Rectal smooth muscle tissue (tissue), 1 donor: ENCODE data around the gene TPD52L2.

ENCODE experiments used
- H3K27ac ChIP-seq: one replicate; pipeline ENCODE4 v1.7.0; 2013; ENCODE audit warnings: low read depth, low read length, inconsistent platforms
- H3K27me3 ChIP-seq: one replicate; pipeline ENCODE4 v1.7.0; 2013; ENCODE audit warnings: low read length; ENCODE audit not compliant: control insufficient read depth, insufficient read depth
- H3K36me3 ChIP-seq: one replicate; pipeline ENCODE4 v1.7.0; 2013; ENCODE audit warnings: low read length; ENCODE audit not compliant: control insufficient read depth, insufficient read depth
- H3K4me1 ChIP-seq: one replicate; pipeline ENCODE4 v1.7.0; 2013; ENCODE audit warnings: low read length; ENCODE audit not compliant: control insufficient read depth, insufficient read depth
- H3K4me3 ChIP-seq: one replicate; pipeline ENCODE4 v1.7.0; 2013; ENCODE audit warnings: low read length
- H3K9ac ChIP-seq: one replicate; pipeline ENCODE4 v1.7.0; 2013; ENCODE audit warnings: low read length

TPD52L2 gene

GRCh38 chr20:63829945-63830835, 34.9 kb upstream of the TPD52L2 start:
- H3K36me3 ChIP-seq, result no peaks in the 10 kb centered on the region
- peaks cover 14% of the 10 kb centered on the region for H3K27me3 ChIP-seq
- no peaks in the 10 kb centered on the region for H3K4me1 ChIP-seq
- H3K4me3 ChIP-seq, result peak overlapping the region; percentile 57
- H3K27ac ChIP-seq, result no peak overlapping the region
- no peak overlapping the region for H3K9ac ChIP-seq

DNA sequence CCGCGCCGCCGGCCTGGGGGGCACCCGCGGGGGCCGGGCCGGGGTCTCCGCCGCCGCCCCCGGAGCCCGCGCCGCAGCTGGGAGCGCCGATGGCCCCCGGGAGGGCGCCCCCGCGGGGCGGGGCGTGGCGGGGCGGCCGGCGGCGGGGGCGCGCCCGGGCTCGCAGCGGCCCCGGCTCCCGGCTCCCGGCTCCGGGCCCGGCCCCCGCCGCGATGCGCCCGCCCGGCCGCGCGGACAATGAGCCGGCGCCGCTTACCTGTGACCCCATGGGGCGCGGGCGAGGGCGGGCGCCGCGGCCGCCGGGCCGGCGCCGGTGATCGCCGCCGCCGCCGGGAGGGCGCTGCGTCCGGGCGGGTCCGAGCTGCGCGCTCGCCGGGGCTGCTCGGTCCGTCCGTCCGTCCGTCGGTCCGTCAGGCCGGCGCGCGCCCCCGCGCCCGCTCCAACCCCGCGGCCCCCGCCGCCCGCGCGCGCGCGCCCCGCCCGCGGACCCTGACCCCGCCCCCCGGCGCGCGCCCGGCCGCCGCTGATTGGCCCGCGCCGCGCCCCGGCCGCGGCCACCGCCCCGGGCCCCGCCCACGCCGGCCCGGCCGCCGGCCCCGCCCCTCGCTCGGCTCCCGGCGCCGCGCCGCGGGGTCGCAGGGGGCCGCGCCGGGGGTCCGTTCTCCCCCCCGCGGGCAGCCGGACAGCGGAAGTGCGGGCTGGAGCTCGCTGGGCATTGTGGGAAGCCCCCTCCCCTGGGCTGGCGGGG, 34.1 kb upstream of the TPD52L2 start, which contains the start of gene ZBTB46:
TSS of gene ZBTB46 (minus strand) at position 424 of the 748 bp plus-strand sequence. CDS start 40,507 bp downstream, outside the sequence.
- peak within 1 kb of the TSS; percentile 57 for H3K4me3 ChIP-seq
- no peaks in the 10 kb centered on the region for H3K36me3 ChIP-seq
- no peak within 1 kb of the TSS for H3K9ac ChIP-seq
- no peak within 1 kb of the TSS for H3K27ac ChIP-seq
- H3K27me3 ChIP-seq, result peaks cover 14% of the 10 kb centered on the region
- H3K4me1 ChIP-seq, result no peaks in the 10 kb centered on the region

- Histone ChIP-seq H3K4me1 (no peaks in the 10 kb centered on the region), H3K36me3 (no peaks in the 10 kb centered on the region), H3K27ac (no peak overlapping the region), H3K27me3 (peaks cover 13% of the 10 kb centered on the region), H3K4me3 (peak overlapping the region; percentile 57), H3K9ac (no peak overlapping the region)
Measured at GRCh38 chr20:63831646-63831992, 33.5 kb upstream of the TPD52L2 start.

GRCh38 chr20:63831993-63832686, 32.9 kb upstream of the TPD52L2 start:
- peak overlapping the region; percentile 57 for H3K4me3 ChIP-seq
- H3K9ac ChIP-seq, result no peak overlapping the region
- no peaks in the 10 kb centered on the region for H3K36me3 ChIP-seq
- H3K27ac ChIP-seq, result no peak overlapping the region
- no peaks in the 10 kb centered on the region for H3K4me1 ChIP-seq
- H3K27me3 ChIP-seq, result peaks cover 8% of the 10 kb centered on the region

DNA sequence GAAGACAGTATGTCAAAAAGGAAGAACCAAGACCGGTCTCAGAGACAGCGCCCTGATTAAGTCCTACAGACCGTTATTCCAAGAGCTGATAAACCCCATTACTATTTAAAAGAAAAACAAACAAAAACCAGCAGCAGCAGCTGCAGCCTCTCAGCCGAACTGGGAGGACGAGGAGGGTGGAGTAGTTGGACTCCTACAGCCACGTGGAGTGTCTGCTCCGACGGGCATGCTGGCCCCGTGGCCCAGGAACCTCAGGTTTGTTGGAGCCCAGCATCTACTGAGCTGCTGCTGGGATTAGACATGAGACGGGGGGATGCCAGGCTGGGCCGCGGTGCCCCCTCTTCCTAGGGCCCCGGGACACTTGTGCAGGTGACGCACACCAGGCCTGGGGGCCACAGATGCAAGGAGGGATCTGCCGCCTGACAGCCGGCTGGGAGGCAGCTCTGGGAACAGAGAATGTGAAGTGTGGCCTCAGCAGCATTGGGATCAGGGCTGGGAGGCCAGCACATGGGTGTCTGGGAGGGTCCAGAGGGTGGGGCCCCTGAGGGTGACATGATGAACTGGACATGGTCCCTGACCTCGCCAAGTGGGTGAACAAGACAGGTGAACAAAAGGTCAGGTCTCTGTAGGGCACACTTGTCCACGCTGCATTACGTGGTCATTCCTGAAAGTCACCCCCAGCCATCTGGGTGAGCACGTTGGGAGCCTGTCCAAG, 31.1 kb upstream of the TPD52L2 start:
- H3K4me1 ChIP-seq, result no peaks in the 10 kb centered on the region
- H3K4me3 ChIP-seq, result no peak overlapping the region
- no peak overlapping the region for H3K27ac ChIP-seq
- peaks cover 2% of the 10 kb centered on the region for H3K27me3 ChIP-seq
- no peaks in the 10 kb centered on the region for H3K36me3 ChIP-seq
- H3K9ac ChIP-seq, result no peak overlapping the region

DNA sequence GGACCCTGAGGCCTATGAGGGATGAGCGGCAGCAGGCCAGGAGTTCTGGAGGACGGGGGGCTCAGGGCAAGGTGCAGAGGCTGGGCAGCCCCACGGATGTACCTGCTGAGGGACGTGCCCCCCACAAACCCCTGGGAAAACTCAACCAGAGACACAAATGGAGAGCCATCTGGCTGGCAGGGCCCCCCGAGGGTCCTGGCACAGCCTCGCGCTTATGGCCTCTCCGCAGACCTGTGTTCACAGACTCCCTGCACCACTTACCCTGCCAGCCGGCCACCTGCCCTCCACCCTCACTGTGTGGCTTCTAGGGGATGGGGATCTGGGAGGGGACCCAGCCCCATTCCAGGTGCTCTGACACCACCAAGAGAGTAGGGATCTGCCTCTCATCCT, 30.6 kb upstream of the TPD52L2 start:
- Histone ChIP-seq H3K27me3 (no peaks in the 10 kb centered on the region), H3K4me3 (no peak overlapping the region), H3K9ac (no peak overlapping the region), H3K27ac (no peak overlapping the region), H3K4me1 (no peaks in the 10 kb centered on the region), H3K36me3 (no peaks in the 10 kb centered on the region)

DNA sequence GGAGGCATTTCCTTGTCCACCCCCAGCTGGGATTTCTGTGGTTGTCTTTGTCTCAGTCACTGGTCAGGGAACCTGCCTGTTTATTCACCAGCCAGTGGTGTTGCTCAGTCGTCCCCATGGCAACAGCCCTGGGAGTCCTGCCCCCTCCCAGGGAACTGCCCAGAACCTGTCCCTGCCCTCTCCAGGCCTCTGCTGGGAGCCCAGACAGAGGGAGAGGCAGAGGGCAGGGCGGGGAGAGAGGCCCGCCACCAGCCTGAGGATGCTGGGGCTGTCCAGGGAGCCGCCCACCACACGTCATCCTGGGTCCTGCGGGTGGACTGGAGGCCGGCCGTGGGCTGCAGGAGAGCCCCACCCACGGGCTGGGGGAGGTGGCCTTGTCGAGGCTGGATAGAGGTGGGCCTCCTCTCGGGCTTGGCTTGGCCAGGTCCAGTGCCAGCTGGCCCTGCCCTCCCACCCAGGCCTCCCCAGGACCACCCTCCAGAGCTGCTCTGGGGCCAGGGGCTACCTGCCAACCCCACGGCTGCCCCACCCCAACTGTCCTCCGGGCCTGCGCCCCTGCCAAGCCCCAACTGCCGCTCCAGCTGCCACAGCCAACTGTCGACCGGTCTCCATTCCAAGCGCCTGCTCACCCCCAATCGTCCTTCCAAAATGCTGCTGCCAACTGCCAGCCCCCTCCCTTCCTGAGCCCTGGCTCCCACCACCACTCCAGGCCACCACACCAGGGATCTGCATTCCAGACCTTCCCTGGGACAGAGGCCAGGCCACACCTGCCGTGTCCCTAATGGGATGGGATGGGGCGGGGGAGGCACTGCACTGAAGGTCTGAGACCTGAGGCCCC, 29.8 kb upstream of the TPD52L2 start:
- Histone ChIP-seq H3K4me1 (no peaks in the 10 kb centered on the region), H3K9ac (no peak overlapping the region), H3K27me3 (no peaks in the 10 kb centered on the region), H3K27ac (peak overlapping the region; percentile 14), H3K36me3 (no peaks in the 10 kb centered on the region), H3K4me3 (no peak overlapping the region)

DNA sequence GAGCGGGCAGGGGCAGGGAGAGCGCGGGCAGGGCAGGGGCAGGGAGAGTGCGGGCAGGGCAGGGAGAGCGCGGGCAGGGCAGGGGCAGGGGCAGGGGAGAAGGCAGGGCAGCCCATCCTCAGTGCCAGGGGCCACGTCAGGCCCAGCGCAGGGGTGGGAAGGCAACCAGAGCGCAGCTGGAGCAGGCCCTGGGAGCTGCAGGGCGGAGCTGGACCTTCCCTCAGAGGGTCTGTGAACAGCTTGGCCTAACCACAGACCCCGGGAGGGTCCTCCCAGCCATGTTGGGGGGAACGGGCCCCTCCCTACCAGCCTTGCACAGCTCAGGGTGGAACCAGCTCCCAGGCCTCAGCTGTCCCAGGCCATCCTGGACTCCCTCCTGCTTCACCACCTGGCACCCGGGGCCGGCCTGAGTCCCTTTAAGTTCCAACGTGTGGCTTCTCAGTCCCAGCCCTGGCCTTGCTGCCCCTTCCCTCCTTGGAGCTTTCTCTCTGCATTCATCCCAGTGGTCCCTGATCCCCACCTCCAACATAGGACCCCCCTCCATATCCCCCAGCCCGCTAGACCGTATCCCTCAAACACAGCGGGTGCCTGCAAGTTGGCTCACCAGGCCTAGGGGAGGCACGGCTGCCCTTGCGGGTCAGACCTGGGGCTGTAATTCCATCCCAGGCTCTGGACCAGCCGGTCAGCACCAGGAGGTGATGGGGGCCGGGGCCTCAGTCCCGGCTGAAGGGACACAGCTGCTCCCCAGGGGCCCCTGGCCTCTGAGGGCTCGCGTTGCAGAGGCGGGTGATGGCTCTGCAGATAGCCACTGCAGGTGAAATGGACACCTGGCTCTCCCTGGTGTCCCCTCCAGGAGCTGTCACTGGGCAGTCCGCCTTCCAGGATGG, 28.4 kb upstream of the TPD52L2 start:
- H3K4me1 ChIP-seq, result no peaks in the 10 kb centered on the region
- H3K9ac ChIP-seq, result no peak overlapping the region
- no peaks in the 10 kb centered on the region for H3K27me3 ChIP-seq
- no peak overlapping the region for H3K4me3 ChIP-seq
- H3K36me3 ChIP-seq, result no peaks in the 10 kb centered on the region
- H3K27ac ChIP-seq, result no peak overlapping the region

GRCh38 chr20:63837479-63837878, 27.6 kb upstream of the TPD52L2 start:
- H3K4me3 ChIP-seq, result no peak overlapping the region
- no peaks in the 10 kb centered on the region for H3K4me1 ChIP-seq
- H3K9ac ChIP-seq, result no peak overlapping the region
- H3K27ac ChIP-seq, result no peak overlapping the region
- H3K36me3 ChIP-seq, result no peaks in the 10 kb centered on the region
- H3K27me3 ChIP-seq, result no peaks in the 10 kb centered on the region

DNA sequence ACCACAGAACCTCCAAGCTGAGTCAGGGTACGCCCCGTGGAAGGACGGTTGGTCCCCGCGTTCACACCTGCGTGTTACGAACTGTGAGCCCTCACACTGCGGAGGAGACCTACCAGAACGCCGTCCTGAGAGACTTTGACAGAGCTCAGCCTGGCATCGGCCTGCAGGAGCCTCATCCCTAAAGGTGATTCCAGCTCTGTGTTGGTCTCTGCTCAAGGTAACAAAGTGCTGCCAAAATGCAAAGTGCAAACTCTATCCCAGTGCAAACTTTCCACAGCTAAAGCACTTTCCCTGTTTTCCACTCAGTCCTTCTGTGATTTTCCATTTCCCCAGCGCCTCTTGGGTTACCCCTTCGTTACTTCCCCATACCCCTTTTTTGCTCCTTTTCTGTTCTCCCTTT, 25.4 kb upstream of the TPD52L2 start:
- no peak overlapping the region for H3K27ac ChIP-seq
- H3K27me3 ChIP-seq, result peaks cover 5% of the 10 kb centered on the region
- no peak overlapping the region for H3K9ac ChIP-seq
- no peaks in the 10 kb centered on the region for H3K36me3 ChIP-seq
- no peak overlapping the region for H3K4me3 ChIP-seq
- no peaks in the 10 kb centered on the region for H3K4me1 ChIP-seq

DNA sequence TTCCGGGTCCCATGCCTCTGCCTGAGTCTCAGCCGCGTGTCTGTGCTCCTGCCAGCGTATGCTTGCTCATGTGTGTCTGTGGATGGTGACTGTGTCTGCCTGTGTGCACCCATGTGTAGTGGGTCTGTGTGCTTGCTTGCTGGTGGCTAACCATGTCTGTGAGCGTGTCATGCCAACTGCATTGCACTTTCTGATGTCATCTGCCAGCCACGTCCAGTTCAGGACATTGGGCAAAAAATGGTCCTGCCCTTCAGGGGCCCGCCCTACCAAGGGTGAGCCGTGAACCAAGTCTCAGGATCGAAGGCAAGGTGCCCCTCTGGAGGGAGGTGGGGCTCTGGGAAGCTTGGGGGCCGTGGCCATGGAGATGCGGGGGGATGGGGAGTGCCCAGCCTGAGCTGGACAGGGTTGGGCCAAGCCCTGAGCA, 24.7 kb upstream of the TPD52L2 start:
- Histone ChIP-seq H3K36me3 (no peaks in the 10 kb centered on the region), H3K27me3 (peaks cover 11% of the 10 kb centered on the region), H3K9ac (no peak overlapping the region), H3K4me1 (no peaks in the 10 kb centered on the region), H3K27ac (no peak overlapping the region), H3K4me3 (no peak overlapping the region)
